Left renal pelvis (tissue), 4 donors: Measurements from ENCODE around the gene CEBPB. TPM values are rescaled to one million over a fixed set of nuclear protein-coding genes. Genes with fewer than 3 reads are reported as not detected.

ENCODE experiments used
- DNase-seq, 4 donors: peaks; one replicate each; pipeline ENCODE4 v3.0.0-alpha.2; 2013; ENCODE audit warnings: low read depth in 4 of 4, low spot score in 3 of 4
- polyA plus RNA-seq, 4 donors: library from polyadenylated mRNA; unstranded; fragments of 120-200 nt; gene quantifications; one replicate each; pipeline ENCODE4 v1.2.1, GENCODE V29; 2013; ENCODE audit not compliant: insufficient read length in 4 of 4

Gene CEBPB
- polyA plus RNA-seq, 4 donors: 3.2 to 14.3 (median 5.4) TPM

GRCh38 chr20:50223039-50224005, 32.7 kb downstream of the CEBPB start:
- DNase-seq: no peak

- no peak for DNase-seq
Measured at GRCh38 chr20:50224052-50224451, 33.4 kb downstream of the CEBPB start.

GRCh38 chr20:50224531-50225255, 34.1 kb downstream of the CEBPB start:
- peak in 3 of 4 donors; percentile 31 to 49 (median 35) for DNase-seq

- DNase-seq: no peak
Measured at GRCh38 chr20:50226093-50226974, 35.7 kb downstream of the CEBPB start.

- DNase-seq: no peak
Measured at GRCh38 chr20:50227506-50227905, 36.9 kb downstream of the CEBPB start.

GRCh38 chr20:50229156-50229607, 38.6 kb downstream of the CEBPB start:
- no peak for DNase-seq

GRCh38 chr20:50230184-50230583, 39.6 kb downstream of the CEBPB start:
- no peak for DNase-seq

GRCh38 chr20:50230871-50231560, 40.4 kb downstream of the CEBPB start:
- no peak for DNase-seq

GRCh38 chr20:50231854-50232253, 41.2 kb downstream of the CEBPB start:
- DNase-seq: no peak

- no peak for DNase-seq
Measured at GRCh38 chr20:50232651-50233324, 42.2 kb downstream of the CEBPB start.

GRCh38 chr20:50233325-50234212, 42.9 kb downstream of the CEBPB start:
- no peak for DNase-seq

GRCh38 chr20:50234288-50234687, 43.7 kb downstream of the CEBPB start:
- DNase-seq: no peak

GRCh38 chr20:50237349-50237748, 46.7 kb downstream of the CEBPB start:
- no peak for DNase-seq

- DNase-seq: no peak
Measured at GRCh38 chr20:50238081-50238800, 47.6 kb downstream of the CEBPB start.

GRCh38 chr20:50240092-50240491, 49.5 kb downstream of the CEBPB start:
- no peak for DNase-seq

GRCh38 chr20:50242178-50242514, 51.5 kb downstream of the CEBPB start:
- no peak for DNase-seq
